HuH-7.5 (cell line): ENCODE data around the gene POC1A.

Experiments
- DNase-seq: peaks from one replicate; pipeline ENCODE4 v3.0.0; 2011; ENCODE audit warnings: low spot score

The POC1A gene

GRCh38 chr3:52104684-52105640 lies 49.3 kb downstream of the POC1A start:
- no peak for DNase-seq

- no peak for DNase-seq
Measured at GRCh38 chr3:52102934-52103333, 51.3 kb downstream of the POC1A start.

- DNase-seq = no peak
Measured at GRCh38 chr3:52099001-52099401, 55.2 kb downstream of the POC1A start.

GRCh38 chr3:52097851-52098507 lies 56.2 kb downstream of the POC1A start:
- DNase-seq = no peak

GRCh38 chr3:52095990-52096775 lies 58.0 kb downstream of the POC1A start:
- DNase-seq = no peak

- no peak for DNase-seq
Measured at GRCh38 chr3:52094571-52095485, 59.4 kb downstream of the POC1A start.

GRCh38 chr3:52093756-52094545 lies 60.3 kb downstream of the POC1A start:
- no peak for DNase-seq

GRCh38 chr3:52092891-52093290 lies 61.3 kb downstream of the POC1A start:
- no peak for DNase-seq

GRCh38 chr3:52092271-52092660 lies 62.0 kb downstream of the POC1A start:
- DNase-seq = no peak

GRCh38 chr3:52091586-52092270 lies 62.5 kb downstream of the POC1A start:
- no peak for DNase-seq

GRCh38 chr3:52090933-52091468 lies 63.2 kb downstream of the POC1A start:
- DNase-seq = no peak

GRCh38 chr3:52090131-52090932 lies 63.9 kb downstream of the POC1A start:
- no peak for DNase-seq

- no peak for DNase-seq
Measured at GRCh38 chr3:52089691-52090090, 64.5 kb downstream of the POC1A start.

GRCh38 chr3:52088445-52089367 lies 65.5 kb downstream of the POC1A start:
- no peak for DNase-seq

GRCh38 chr3:52087731-52088130 lies 66.5 kb downstream of the POC1A start:
- no peak for DNase-seq

GRCh38 chr3:52086976-52087663 lies 67.1 kb downstream of the POC1A start:
- no peak for DNase-seq

GRCh38 chr3:52086461-52086860 lies 67.8 kb downstream of the POC1A start:
- DNase-seq = no peak
